ENCODE measurements around the gene PARP1. TPM values are rescaled to one million over a fixed set of nuclear protein-coding genes. Genes with fewer than 3 reads are reported as not detected.
A peak's percentile ranks its signal among the peaks of the same experiment; 100 is the strongest.

The PARP1 gene
- total and polyA plus RNA-seq, 2 donors (not counting 1 experiment from before 2014, with no cell fraction given) = 61.7 to 78.4 TPM

GRCh38 chr1:226364514-226364899 lies 43.4 kb downstream of the PARP1 start:
- Histone ChIP-seq H3K79me2 (ENCODE audit: control insufficient read depth, insufficient read depth, low read length) (no peaks in the 10 kb centered on the region), H3K27ac (ENCODE audit: insufficient read depth, low read length) (no peak overlapping the region), H3K9ac (ENCODE audit: insufficient read depth, low read length) (no peak overlapping the region), H3K4me2 (ENCODE audit: extremely low read depth, insufficient read depth, low read length) (no peak overlapping the region), H3K4me3 (replicated peaks in 1 of 4; ENCODE audit: control extremely low read depth in 1 of 4, insufficient read depth in 1 of 4, low read depth in 3 of 4, low read length in 4 of 4) (no peak overlapping the region), H3K27me3 (ENCODE audit: control insufficient read depth, insufficient read depth, low read length) (no peaks in the 10 kb centered on the region), H4K20me1 (ENCODE audit: control insufficient read depth, extremely low read depth, insufficient read depth, low read length) (no peaks in the 10 kb centered on the region), H2AFZ (ENCODE audit: low read length) (no peak overlapping the region), H3K4me1 (ENCODE audit: control insufficient read depth, extremely low read depth, insufficient read depth, low read length) (no peaks in the 10 kb centered on the region), H3K9me3 (ENCODE audit: control insufficient read depth, insufficient read depth, low read depth, low read length) (no peaks in the 10 kb centered on the region), H3K36me3 (ENCODE audit: control insufficient read depth, insufficient read depth, low read length) (peaks cover 28% of the 10 kb centered on the region)
- DNase-seq (ENCODE audit: low read depth in 2 of 2) = no peak
- TF ChIP-seq CTCF (conservative IDR thresholded peaks at IDR 0.05 in 1 of 2, IDR thresholded peaks at IDR 0.05 in 1 of 2; ENCODE audit: low read depth in 1 of 2, low read length in 2 of 2) = no peak

GRCh38 chr1:226363801-226364513 lies 43.9 kb downstream of the PARP1 start:
- Histone ChIP-seq H3K27ac (ENCODE audit: insufficient read depth, low read length) (no peak overlapping the region), H3K79me2 (ENCODE audit: control insufficient read depth, insufficient read depth, low read length) (no peaks in the 10 kb centered on the region), H3K9ac (ENCODE audit: insufficient read depth, low read length) (no peak overlapping the region), H4K20me1 (ENCODE audit: control insufficient read depth, extremely low read depth, insufficient read depth, low read length) (no peaks in the 10 kb centered on the region), H3K4me2 (ENCODE audit: extremely low read depth, insufficient read depth, low read length) (no peak overlapping the region), H3K27me3 (ENCODE audit: control insufficient read depth, insufficient read depth, low read length) (no peaks in the 10 kb centered on the region), H3K4me1 (ENCODE audit: control insufficient read depth, extremely low read depth, insufficient read depth, low read length) (no peaks in the 10 kb centered on the region), H3K9me3 (ENCODE audit: control insufficient read depth, insufficient read depth, low read depth, low read length) (no peaks in the 10 kb centered on the region), H2AFZ (ENCODE audit: low read length) (no peak overlapping the region), H3K36me3 (ENCODE audit: control insufficient read depth, insufficient read depth, low read length) (peaks cover 27% of the 10 kb centered on the region), H3K4me3 (replicated peaks in 1 of 4; ENCODE audit: control extremely low read depth in 1 of 4, insufficient read depth in 1 of 4, low read depth in 3 of 4, low read length in 4 of 4) (no peak overlapping the region)
- TF ChIP-seq EZH2 (IDR thresholded peaks at IDR 0.05; ENCODE audit: low read length, missing control alignments) = no peak
- no peak for TF ChIP-seq CTCF (conservative IDR thresholded peaks at IDR 0.05 in 1 of 2, IDR thresholded peaks at IDR 0.05 in 1 of 2; ENCODE audit: low read depth in 1 of 2, low read length in 2 of 2)
- DNase-seq (ENCODE audit: low read depth in 2 of 2) = peak; percentile 10 to 23

DNA sequence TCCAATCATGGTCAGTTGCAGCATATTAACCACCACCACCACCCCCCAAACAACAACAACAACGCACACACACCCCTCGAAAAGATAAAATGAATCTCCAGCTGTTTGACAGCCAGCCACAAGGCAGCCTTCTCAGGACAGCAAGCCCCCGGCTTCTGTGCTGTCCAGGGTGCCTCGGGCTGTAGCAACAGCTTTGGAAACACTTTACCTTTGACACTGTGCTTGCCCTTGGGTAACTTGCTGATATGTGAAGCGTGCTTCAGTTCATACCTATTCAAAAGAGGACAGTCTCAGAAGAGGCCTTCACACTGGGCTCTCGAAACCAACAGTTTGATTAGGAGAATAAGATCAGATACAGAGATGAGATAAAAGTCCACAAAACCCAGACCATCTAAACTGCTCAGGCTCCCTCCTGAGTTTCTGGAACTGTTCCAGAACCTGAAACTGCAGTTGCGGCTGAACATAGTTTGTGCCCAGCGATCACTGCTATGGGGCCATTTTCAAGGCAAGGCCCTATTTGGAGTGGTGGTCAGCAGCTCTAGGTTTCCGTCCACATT lies 44.9 kb downstream of the PARP1 start:
- Histone ChIP-seq H3K4me3 (replicated peaks in 1 of 4; ENCODE audit: control extremely low read depth in 1 of 4, insufficient read depth in 1 of 4, low read depth in 3 of 4, low read length in 4 of 4) (no peak overlapping the region), H3K36me3 (ENCODE audit: control insufficient read depth, insufficient read depth, low read length) (peaks cover 22% of the 10 kb centered on the region)
- TF ChIP-seq EZH2 (IDR thresholded peaks at IDR 0.05; ENCODE audit: low read length, missing control alignments) (no peak), CTCF (conservative IDR thresholded peaks at IDR 0.05 in 1 of 2, IDR thresholded peaks at IDR 0.05 in 1 of 2; ENCODE audit: low read depth in 1 of 2, low read length in 2 of 2) (no peak)

More for the DNA sequence above, 44.9 kb downstream of the PARP1 start:
- H3K4me1 ChIP-seq (ENCODE audit: control insufficient read depth, extremely low read depth, insufficient read depth, low read length) = no peaks in the 10 kb centered on the region
- H2AFZ ChIP-seq (ENCODE audit: low read length) = no peak overlapping the region
- H3K4me2 ChIP-seq (ENCODE audit: extremely low read depth, insufficient read depth, low read length) = no peak overlapping the region
- no peaks in the 10 kb centered on the region for H3K79me2 ChIP-seq (ENCODE audit: control insufficient read depth, insufficient read depth, low read length)
- no peaks in the 10 kb centered on the region for H4K20me1 ChIP-seq (ENCODE audit: control insufficient read depth, extremely low read depth, insufficient read depth, low read length)
- DNase-seq (ENCODE audit: low read depth in 2 of 2) = no peak
- H3K27me3 ChIP-seq (ENCODE audit: control insufficient read depth, insufficient read depth, low read length) = no peaks in the 10 kb centered on the region
- no peaks in the 10 kb centered on the region for H3K9me3 ChIP-seq (ENCODE audit: control insufficient read depth, insufficient read depth, low read depth, low read length)
- no peak overlapping the region for H3K9ac ChIP-seq (ENCODE audit: insufficient read depth, low read length)
- no peak overlapping the region for H3K27ac ChIP-seq (ENCODE audit: insufficient read depth, low read length)

Measured in fibroblast of lung (primary cell).